GM12874 (cell line): Measurements from ENCODE around the gene SPATA45.

Experiments used
- CTCF ChIP-seq: IDR thresholded peaks from 2 replicates; pipeline ENCODE4 v1.5.1; 2011; ENCODE audit warnings: low read depth, mild to moderate bottlenecking, control low read depth, low read length, moderate library complexity; ENCODE audit not compliant: insufficient read depth

SPATA45 gene

GRCh38 chr1:212794561-212795014 is 52.9 kb downstream of the SPATA45 start:
- no peak for TF ChIP-seq CTCF

- TF ChIP-seq CTCF, result no peak
These were observed 55.0 kb downstream of the SPATA45 start for GRCh38 chr1:212792396-212792908.

GRCh38 chr1:212791676-212792395 is 55.6 kb downstream of the SPATA45 start, which contains the start of the genes NSL1 and TATDN3:
NSL1 (minus strand) TSS chr1:212791777; CDS start chr1:212791763, 14 bp downstream.
TATDN3 (plus strand) TSS chr1:212791894; CDS start chr1:212791922, 28 bp downstream.
- TF ChIP-seq CTCF, result no peak

GRCh38 chr1:212791261-212791675 is 56.2 kb downstream of the SPATA45 start:
- no peak for TF ChIP-seq CTCF

- no peak for TF ChIP-seq CTCF
These were observed 61.6 kb downstream of the SPATA45 start for GRCh38 chr1:212785871-212786270.

GRCh38 chr1:212783976-212784375 is 63.5 kb downstream of the SPATA45 start:
- no peak for TF ChIP-seq CTCF

GRCh38 chr1:212782422-212783154 is 64.9 kb downstream of the SPATA45 start:
- TF ChIP-seq CTCF, result peak; percentile 33; the same call in 1 of the 2 replicates
